HG03378 (cell line): ENCODE measurements around the gene DCTPP1.
"Not testable (repeated sequence)": the region's sequence is repeated elsewhere in the genome, so short reads cannot be mapped to it uniquely, and the experiment has no call there.

ENCODE experiments used
- ATAC-seq: cut with Tn5 transposase; IDR thresholded peaks from one replicate; pipeline ENCODE4 v1.9.1; 2021; ENCODE audit warnings: mild to moderate bottlenecking, moderate library complexity; ENCODE audit not compliant: unreplicated experiment

DCTPP1 gene

GRCh38 chr16:30414159-30414558, 15.7 kb downstream of the DCTPP1 start:
- ATAC-seq: no peak

GRCh38 chr16:30413112-30413806, 16.6 kb downstream of the DCTPP1 start:
- ATAC-seq: no peak

- no peak for ATAC-seq
Observed at GRCh38 chr16:30409125-30410060, 20.4 kb downstream of the DCTPP1 start.

- ATAC-seq: no peak
Observed at GRCh38 chr16:30407804-30408534, 21.9 kb downstream of the DCTPP1 start.

- ATAC-seq: peak; percentile 43
Observed at GRCh38 chr16:30407102-30407803, 22.6 kb downstream of the DCTPP1 start, which contains the start of gene ZNF771. ZNF771 (plus strand) TSS chr16:30407606; CDS start chr16:30408054, 448 bp downstream.

- peak; percentile 4 for ATAC-seq
Observed at GRCh38 chr16:30406795-30407101, 23.1 kb downstream of the DCTPP1 start.

- ATAC-seq: no peak
Observed at GRCh38 chr16:30401768-30402425, 27.9 kb downstream of the DCTPP1 start.

- no peak for ATAC-seq
Observed at GRCh38 chr16:30399435-30400186, 30.2 kb downstream of the DCTPP1 start.

GRCh38 chr16:30398661-30399434, 31.0 kb downstream of the DCTPP1 start:
- no peak for ATAC-seq

GRCh38 chr16:30397776-30398660, 31.8 kb downstream of the DCTPP1 start:
- no peak for ATAC-seq

GRCh38 chr16:30397056-30397455, 32.8 kb downstream of the DCTPP1 start:
- no peak for ATAC-seq

- ATAC-seq: not testable (repeated sequence)
Observed at GRCh38 chr16:30396627-30397026, 33.2 kb downstream of the DCTPP1 start.

- no peak for ATAC-seq
Observed at GRCh38 chr16:30395992-30396585, 33.7 kb downstream of the DCTPP1 start.

- ATAC-seq: no peak
Observed at GRCh38 chr16:30395155-30395991, 34.5 kb downstream of the DCTPP1 start, which contains the start of gene ZNF48. ZNF48 (plus strand) TSS chr16:30395420; CDS start chr16:30395795, 375 bp downstream.

GRCh38 chr16:30394592-30395154, 35.2 kb downstream of the DCTPP1 start:
- ATAC-seq: no peak

GRCh38 chr16:30383521-30383920, 46.3 kb downstream of the DCTPP1 start:
- ATAC-seq: no peak
